Left lung (tissue), 10 donors: ENCODE results near the gene SBNO2. TPM values are rescaled to one million over a fixed set of nuclear protein-coding genes. Genes with fewer than 3 reads are reported as not detected.

Source experiments
- ATAC-seq: fragments of 200-7000 bp; cut with Tn5 transposase; one replicate; pipeline ENCODE4 v1.9.1; 2020; ENCODE audit warnings: moderate library complexity
- DNase-seq, 4 donors: peaks; one replicate each; pipeline ENCODE4 v3.0.0-alpha.2; 2013 to 2020
- H3K27ac ChIP-seq, 2 donors: fragments of 200-600 bp; sonication (generic) in 1 of 2; one replicate each; pipeline versions ENCODE4 v1.5.0 to v1.8.0; 2020 to 2021
- H3K27me3 ChIP-seq, 2 donors: fragments of 200-600 bp; sonication (generic) in 1 of 2; one replicate each; pipeline versions ENCODE4 v1.5.0 to v1.8.0; 2020 to 2021
- H3K36me3 ChIP-seq, 2 donors: fragments of 200-600 bp; sonication (generic) in 1 of 2; one replicate each; pipeline versions ENCODE4 v1.5.0 to v1.8.0; 2020 to 2021
- H3K4me1 ChIP-seq, 2 donors: fragments of 200-600 bp; one replicate each; pipeline ENCODE4 v1.8.0; 2021
- H3K4me3 ChIP-seq, 2 donors: fragments of 200-600 bp; sonication (generic) in 1 of 2; one replicate each; pipeline versions ENCODE4 v1.5.0 to v1.8.0; 2020 to 2021; ENCODE audit warnings: mild to moderate bottlenecking in 1 of 2
- H3K9me3 ChIP-seq, 2 donors: fragments of 200-600 bp; sonication (generic) in 1 of 2; one replicate each; pipeline versions ENCODE4 v1.5.0 to v1.8.0; 2020 to 2021
- intact Hi-C, 2 donors: fragments of 100-400 bp; cut with DNase I; formaldehyde crosslinking; loops; one replicate each; pipeline versions ENCODE4 v1.11.2 to v1.14.2; 2022
- polyA plus RNA-seq, 6 donors: library from polyadenylated mRNA; unstranded; fragments of 120-200 nt; gene quantifications; one replicate each; pipeline ENCODE4 v1.2.1, GENCODE V29; 2013; ENCODE audit not compliant: insufficient read length in 6 of 6
- total RNA-seq, 2 donors: library from RNA; stranded (reverse); fragmentation: NEBNext Ultra II Directional; extraction: Animal tissue kit (Norgen Biotek cat#: 25700); gene quantifications; one replicate each; pipeline ENCODE4 v1.2.1, GENCODE V29; 2021
- TF ChIP-seq, protein P1 (sequence below), 2 donors: fragments of 200-600 bp; sonication (generic) in 1 of 2; IDR thresholded peaks; one replicate each; pipeline versions ENCODE4 v1.5.0 to v1.8.0; 2021; ENCODE audit warnings: antibody characterized with exemption in 2 of 2
- donor health status: DM: no; HTN: yes; CAD: no.
- donor health status: DM: no; HTN: no; CAD: no.

The SBNO2 gene
- total and polyA plus RNA-seq, 8 donors = 17.9 to 119 (median 23.7) TPM

DNA sequence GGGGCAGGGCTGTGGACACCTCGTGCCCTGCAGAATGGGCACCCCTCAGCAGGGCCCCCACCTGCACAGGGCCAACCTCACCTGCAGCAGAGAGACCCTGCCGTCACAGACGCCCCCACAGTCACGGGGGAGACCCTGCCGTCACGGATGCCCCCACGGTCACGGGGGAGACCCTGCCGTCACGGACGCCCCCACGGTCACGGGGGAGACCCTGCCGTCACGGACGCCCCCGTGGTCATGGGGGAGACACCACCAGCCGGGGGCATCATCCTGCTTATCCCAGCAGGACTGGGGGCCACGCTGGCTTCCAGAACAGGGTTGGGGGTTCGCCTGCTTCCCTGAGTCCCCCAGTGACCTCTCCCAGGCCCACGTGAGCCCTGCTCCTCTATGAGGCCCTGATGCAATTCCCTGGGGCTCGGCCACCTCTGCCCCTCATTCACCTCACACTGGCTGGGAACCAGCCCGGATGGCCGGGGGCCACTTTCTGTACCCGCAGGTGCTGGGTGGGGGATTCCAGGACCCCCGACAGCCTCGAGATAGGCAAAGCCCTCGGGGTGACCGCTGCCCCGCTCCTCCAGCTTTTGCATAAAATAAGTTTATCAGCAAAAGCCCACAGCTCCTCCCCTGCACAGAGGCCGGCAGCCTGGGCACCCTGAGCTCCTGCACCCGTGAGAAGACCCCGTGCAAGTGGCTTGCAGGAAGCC is 23.6 kb downstream of the SBNO2 start:
- Histone ChIP-seq H3K27me3 (no peaks in the 10 kb centered on the region), H3K36me3 (peaks cover 0 to 81% of the 10 kb centered on the region in 2 donors), H3K4me1 (peaks cover 24 to 66% of the 10 kb centered on the region in 2 donors), H3K27ac (peak overlapping the region; percentile 51 to 77), H3K4me3 (no peak overlapping the region), H3K9me3 (no peaks in the 10 kb centered on the region)
- TF ChIP-seq, protein P1, sequence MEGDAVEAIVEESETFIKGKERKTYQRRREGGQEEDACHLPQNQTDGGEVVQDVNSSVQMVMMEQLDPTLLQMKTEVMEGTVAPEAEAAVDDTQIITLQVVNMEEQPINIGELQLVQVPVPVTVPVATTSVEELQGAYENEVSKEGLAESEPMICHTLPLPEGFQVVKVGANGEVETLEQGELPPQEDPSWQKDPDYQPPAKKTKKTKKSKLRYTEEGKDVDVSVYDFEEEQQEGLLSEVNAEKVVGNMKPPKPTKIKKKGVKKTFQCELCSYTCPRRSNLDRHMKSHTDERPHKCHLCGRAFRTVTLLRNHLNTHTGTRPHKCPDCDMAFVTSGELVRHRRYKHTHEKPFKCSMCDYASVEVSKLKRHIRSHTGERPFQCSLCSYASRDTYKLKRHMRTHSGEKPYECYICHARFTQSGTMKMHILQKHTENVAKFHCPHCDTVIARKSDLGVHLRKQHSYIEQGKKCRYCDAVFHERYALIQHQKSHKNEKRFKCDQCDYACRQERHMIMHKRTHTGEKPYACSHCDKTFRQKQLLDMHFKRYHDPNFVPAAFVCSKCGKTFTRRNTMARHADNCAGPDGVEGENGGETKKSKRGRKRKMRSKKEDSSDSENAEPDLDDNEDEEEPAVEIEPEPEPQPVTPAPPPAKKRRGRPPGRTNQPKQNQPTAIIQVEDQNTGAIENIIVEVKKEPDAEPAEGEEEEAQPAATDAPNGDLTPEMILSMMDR (IDR thresholded peaks at IDR 0.05) = no peak
- intact Hi-C loops = no loop called here
- DNase-seq (peak in 1 of 4 donors; percentile 68), ATAC-seq (no peak)

DNA sequence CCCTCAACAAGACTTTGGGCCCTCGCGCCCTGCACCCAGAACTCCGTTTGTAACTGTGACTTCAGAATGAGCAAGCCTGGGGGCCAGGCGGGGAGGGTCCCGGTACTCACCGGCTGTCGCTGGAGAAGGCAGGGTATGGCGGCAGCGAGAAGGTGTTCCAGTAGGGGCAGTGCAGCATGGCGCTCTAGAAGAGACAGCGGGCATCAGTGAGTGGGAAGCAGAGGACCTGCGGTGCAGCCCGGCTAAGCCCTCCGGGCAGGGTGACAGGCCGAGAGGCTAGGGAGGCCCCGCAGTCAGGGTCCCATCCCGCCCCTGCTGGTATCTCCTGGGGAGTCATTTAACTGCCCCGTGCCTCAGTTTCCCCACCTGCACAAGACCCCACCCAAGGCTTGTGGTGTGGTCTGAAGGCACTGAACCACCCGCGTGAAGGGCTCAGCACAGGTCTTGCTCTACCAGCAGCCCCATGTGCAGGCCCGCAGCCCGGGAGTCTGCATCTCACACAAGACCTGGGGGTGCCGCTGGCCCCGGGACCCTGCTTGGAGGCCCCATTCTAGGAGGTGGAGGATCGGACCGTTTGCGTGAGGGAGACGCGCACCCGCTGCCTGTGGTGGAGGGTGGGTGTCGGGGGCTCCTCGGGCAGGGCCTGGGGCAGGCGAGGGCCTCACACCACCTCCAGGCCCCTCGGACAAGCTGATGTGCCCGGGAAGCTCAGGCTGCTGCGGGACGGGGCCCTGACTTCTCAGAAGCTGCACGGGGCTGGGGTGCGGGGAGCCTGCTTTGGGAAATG is 24.6 kb downstream of the SBNO2 start:
- intact Hi-C loops = no loop called here
- peaks cover 0 to 89% of the 10 kb centered on the region in 2 donors for H3K36me3 ChIP-seq

DNA sequence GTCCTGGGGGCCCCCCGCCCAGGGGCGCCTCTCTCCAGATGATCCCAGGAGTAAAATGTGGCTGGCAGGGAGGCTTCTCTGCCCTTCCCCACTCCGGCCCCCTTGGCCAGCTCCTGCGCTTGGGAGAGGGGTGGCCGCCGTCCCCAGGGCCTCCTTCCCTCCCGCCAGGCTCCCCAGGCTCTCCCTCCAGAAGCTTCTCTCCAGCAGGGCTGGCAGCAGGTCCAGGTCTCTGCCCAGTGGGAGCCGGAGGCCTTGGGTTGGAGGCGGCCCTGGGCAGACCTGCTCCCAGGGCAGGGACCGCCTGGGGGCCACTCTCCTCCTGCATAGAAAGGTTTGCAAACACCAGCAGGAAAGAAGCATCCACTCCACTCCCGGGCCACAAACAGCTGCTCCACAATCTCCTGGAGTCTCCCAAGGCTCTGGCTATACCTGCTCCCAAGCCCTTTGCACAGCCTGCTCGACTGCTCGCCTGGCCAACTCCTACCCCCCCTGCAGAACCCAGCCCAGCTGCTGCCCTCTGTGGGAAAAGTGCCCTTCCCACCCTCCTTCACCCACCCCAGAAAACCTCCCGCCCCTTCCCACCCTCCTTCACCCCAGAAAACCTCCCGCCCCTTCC is 26.0 kb downstream of the SBNO2 start:
- intact Hi-C loops = no loop called here
- Histone ChIP-seq H3K27me3 (no peaks in the 10 kb centered on the region), H3K4me3 (no peak overlapping the region), H3K27ac (no peak overlapping the region), H3K36me3 (peaks cover 0 to 91% of the 10 kb centered on the region in 2 donors), H3K4me1 (peaks cover 10 to 42% of the 10 kb centered on the region in 2 donors), H3K9me3 (no peaks in the 10 kb centered on the region)
- ATAC-seq (no peak), DNase-seq (peak in 1 of 4 donors; percentile 71)
- TF ChIP-seq, protein P1 (IDR thresholded peaks at IDR 0.05) = no peak

More for the DNA sequence above, 24.6 kb downstream of the SBNO2 start:
- no peaks in the 10 kb centered on the region for H3K27me3 ChIP-seq
- H3K27ac ChIP-seq = peak overlapping the region in 1 of 2 donors; percentile 13
- DNase-seq (peak in 1 of 4 donors; percentile 69), ATAC-seq (no peak)
- peaks cover 14 to 56% of the 10 kb centered on the region in 2 donors for H3K4me1 ChIP-seq
- H3K4me3 ChIP-seq = no peak overlapping the region
- H3K9me3 ChIP-seq = no peaks in the 10 kb centered on the region
- TF ChIP-seq, protein P1 (IDR thresholded peaks at IDR 0.05) = no peak

DNA sequence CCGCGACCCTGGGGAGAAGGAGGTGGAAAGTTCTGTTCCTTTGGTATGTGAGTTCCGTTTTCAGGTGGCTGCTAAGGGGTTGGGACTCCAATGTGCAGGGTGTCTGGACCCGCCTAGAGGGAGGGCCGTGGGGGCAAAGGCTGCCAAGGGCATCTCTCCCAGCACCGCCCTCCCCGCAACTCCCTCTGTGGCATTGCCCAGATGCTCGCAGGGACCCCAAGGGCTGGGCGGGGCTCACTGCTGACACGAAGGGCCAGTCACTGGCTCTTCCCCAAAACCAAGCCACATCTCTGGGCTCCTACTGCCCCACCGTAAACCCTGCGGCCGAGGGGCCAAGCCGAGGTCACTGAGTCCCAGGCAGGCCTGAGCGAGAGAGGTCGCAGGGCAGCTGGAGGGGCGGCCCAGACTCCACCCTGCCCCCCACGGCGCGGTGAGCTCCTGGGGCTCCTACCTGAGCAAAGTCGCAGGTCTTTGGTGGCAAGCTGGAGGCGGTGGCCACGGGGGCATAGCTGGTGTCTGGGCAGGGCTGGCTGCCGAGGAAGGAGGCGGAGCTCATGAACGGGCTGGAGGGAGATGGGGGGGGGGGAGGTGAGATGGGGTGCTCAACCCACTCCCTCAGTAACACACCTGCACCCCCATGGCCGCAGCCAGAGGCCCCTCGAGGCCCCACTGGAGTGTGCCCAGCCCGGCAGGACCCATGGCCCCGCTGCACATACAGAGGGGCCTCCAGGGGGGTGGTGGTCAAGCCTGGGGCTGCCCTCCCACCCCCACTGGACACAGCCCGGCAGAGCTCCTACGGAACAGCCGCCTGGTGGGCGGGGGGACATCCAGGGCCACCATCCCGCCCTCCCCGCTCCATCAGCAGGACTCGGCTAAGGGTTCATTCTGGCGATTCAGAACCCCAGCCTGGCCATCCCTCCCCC is 26.9 kb downstream of the SBNO2 start:
- ATAC-seq (no peak), DNase-seq (peak in 1 of 4 donors; percentile 70)
- H3K27me3 ChIP-seq = no peaks in the 10 kb centered on the region
- intact Hi-C loops = no loop called here
- TF ChIP-seq, protein P1 (IDR thresholded peaks at IDR 0.05) = no peak
- H3K9me3 ChIP-seq = no peaks in the 10 kb centered on the region
- peaks cover 10 to 32% of the 10 kb centered on the region in 2 donors for H3K4me1 ChIP-seq
- H3K27ac ChIP-seq = no peak overlapping the region
- H3K36me3 ChIP-seq = peaks cover 0 to 91% of the 10 kb centered on the region in 2 donors
- H3K4me3 ChIP-seq = no peak overlapping the region
